ENCODE measurements around the gene KIF12. TPM values are rescaled to one million over a fixed set of nuclear protein-coding genes. Genes with fewer than 3 reads are reported as not detected.

The KIF12 gene
- total RNA-seq, 1 donor from 2014 or later, result 0.34 TPM

GRCh38 chr9:114121227-114122135 lies 22.4 kb upstream of the KIF12 start:
- no peak overlapping the region for H3K4me3 ChIP-seq (ENCODE audit: insufficient read depth, low read depth, low read length)
- FAIRE-seq (no peak), DNase-seq (ENCODE audit: low read depth) (no peak)
- H2AFZ ChIP-seq (ENCODE audit: low read depth, low read length), result no peak overlapping the region
- H3K27ac ChIP-seq (ENCODE audit: low read depth, low read length), result no peak overlapping the region
- H3K4me3 Mint-ChIP-seq (ENCODE audit: unreplicated experiment), result no peak overlapping the region
- H3K36me3 Mint-ChIP-seq (ENCODE audit: low read depth, unreplicated experiment), result peaks cover 1% of the 10 kb centered on the region
- no peaks in the 10 kb centered on the region for H3K79me2 ChIP-seq (ENCODE audit: insufficient read depth, low read length)
- no peak for TF ChIP-seq CTCF (IDR thresholded peaks at IDR 0.05; ENCODE audit: insufficient read depth, low read depth, low read length)
- no peak for TF ChIP-seq EZH2 (IDR thresholded peaks at IDR 0.05; ENCODE audit: insufficient read depth, low read length)
- no peaks in the 10 kb centered on the region for H3K9me3 ChIP-seq (ENCODE audit: insufficient read depth, low read depth, low read length)
- peaks cover 24% of the 10 kb centered on the region for H3K27me3 ChIP-seq (ENCODE audit: insufficient read depth, low read length)
- no peak overlapping the region for H3K27ac Mint-ChIP-seq (ENCODE audit: unreplicated experiment)
- no peaks in the 10 kb centered on the region for H3K36me3 ChIP-seq (ENCODE audit: insufficient read depth, low read length)
- no peak overlapping the region for H3K4me2 ChIP-seq (ENCODE audit: low read length)
- peaks cover 71% of the 10 kb centered on the region for H3K27me3 Mint-ChIP-seq (ENCODE audit: low read depth, unreplicated experiment)
- H4K20me1 ChIP-seq (ENCODE audit: insufficient read depth, low read length), result no peaks in the 10 kb centered on the region
- no peaks in the 10 kb centered on the region for H3K4me1 ChIP-seq (ENCODE audit: insufficient read depth, low read length)
- H3K9me3 Mint-ChIP-seq (ENCODE audit: unreplicated experiment), result peaks cover 5% of the 10 kb centered on the region
- no peaks in the 10 kb centered on the region for H3K4me1 Mint-ChIP-seq (ENCODE audit: low read depth, unreplicated experiment)
- no peak overlapping the region for H3K9ac ChIP-seq (ENCODE audit: low read length)

GRCh38 chr9:114120192-114121014 lies 21.3 kb upstream of the KIF12 start:
- Mint-ChIP-seq H3K27me3 (ENCODE audit: low read depth, unreplicated experiment) (peaks cover 66% of the 10 kb centered on the region), H3K36me3 (ENCODE audit: low read depth, unreplicated experiment) (peaks cover 3% of the 10 kb centered on the region), H3K4me1 (ENCODE audit: low read depth, unreplicated experiment) (no peaks in the 10 kb centered on the region), H3K4me3 (ENCODE audit: unreplicated experiment) (no peak overlapping the region), H3K9me3 (ENCODE audit: unreplicated experiment) (peaks cover 5% of the 10 kb centered on the region), H3K27ac (ENCODE audit: unreplicated experiment) (no peak overlapping the region)
- Histone ChIP-seq H2AFZ (ENCODE audit: low read depth, low read length) (no peak overlapping the region), H3K36me3 (ENCODE audit: insufficient read depth, low read length) (no peaks in the 10 kb centered on the region), H3K27me3 (ENCODE audit: insufficient read depth, low read length) (peaks cover 26% of the 10 kb centered on the region), H3K79me2 (ENCODE audit: insufficient read depth, low read length) (no peaks in the 10 kb centered on the region), H3K4me3 (ENCODE audit: insufficient read depth, low read depth, low read length) (no peak overlapping the region), H3K9ac (ENCODE audit: low read length) (no peak overlapping the region), H3K27ac (ENCODE audit: low read depth, low read length) (no peak overlapping the region), H4K20me1 (ENCODE audit: insufficient read depth, low read length) (no peaks in the 10 kb centered on the region), H3K9me3 (ENCODE audit: insufficient read depth, low read depth, low read length) (no peaks in the 10 kb centered on the region), H3K4me1 (ENCODE audit: insufficient read depth, low read length) (no peaks in the 10 kb centered on the region), H3K4me2 (ENCODE audit: low read length) (no peak overlapping the region)
- TF ChIP-seq EZH2 (IDR thresholded peaks at IDR 0.05; ENCODE audit: insufficient read depth, low read length), result no peak
- TF ChIP-seq CTCF (IDR thresholded peaks at IDR 0.05; ENCODE audit: insufficient read depth, low read depth, low read length), result no peak
- DNase-seq (ENCODE audit: low read depth) (no peak), FAIRE-seq (no peak)

Data from astrocyte (in vitro differentiated cells and primary cell).